Erythroblast (primary cell): Measurements from ENCODE around the gene TCL1A.

Source experiments
- GATA1 ChIP-seq: IDR thresholded peaks from 2 replicates; pipeline ENCODE4 v1.6.1; 2011; ENCODE audit warnings: low read depth, mild to moderate bottlenecking, control low read depth, low read length, moderate library complexity
- POLR2A ChIP-seq: IDR thresholded peaks from 2 replicates; pipeline ENCODE4 v1.6.1; 2011; ENCODE audit warnings: mild to moderate bottlenecking, low read length

DNA sequence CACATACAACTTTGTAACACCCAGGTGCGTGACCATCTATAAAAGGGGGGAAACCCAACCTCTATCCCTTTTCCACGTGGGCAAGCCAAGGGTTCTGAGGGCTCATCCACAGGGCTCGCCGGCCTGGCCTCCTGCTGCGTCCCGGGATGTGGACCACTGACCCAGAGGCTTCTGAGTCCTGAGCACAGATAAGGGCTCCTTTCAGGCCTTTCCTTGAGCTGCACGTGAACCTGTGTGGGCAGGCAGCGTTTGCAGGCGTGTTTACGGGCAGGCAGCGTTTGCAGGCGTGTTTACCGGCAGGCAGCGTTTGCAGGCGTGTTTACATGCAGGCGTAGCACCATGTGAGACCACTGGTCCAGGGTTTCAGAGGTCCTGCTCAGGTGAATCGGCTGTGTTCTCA, 3.8 kb downstream of the TCL1A start:
- TF ChIP-seq POLR2A = no peak
- no peak for TF ChIP-seq GATA1
